ENCODE measurements around the gene FHIT. TPM values are rescaled to one million over a fixed set of nuclear protein-coding genes. Genes with fewer than 3 reads are reported as not detected.

FHIT gene
- polyA plus RNA-seq, 3 donors = 3.1 to 3.9 (median 3.3) TPM

DNA sequence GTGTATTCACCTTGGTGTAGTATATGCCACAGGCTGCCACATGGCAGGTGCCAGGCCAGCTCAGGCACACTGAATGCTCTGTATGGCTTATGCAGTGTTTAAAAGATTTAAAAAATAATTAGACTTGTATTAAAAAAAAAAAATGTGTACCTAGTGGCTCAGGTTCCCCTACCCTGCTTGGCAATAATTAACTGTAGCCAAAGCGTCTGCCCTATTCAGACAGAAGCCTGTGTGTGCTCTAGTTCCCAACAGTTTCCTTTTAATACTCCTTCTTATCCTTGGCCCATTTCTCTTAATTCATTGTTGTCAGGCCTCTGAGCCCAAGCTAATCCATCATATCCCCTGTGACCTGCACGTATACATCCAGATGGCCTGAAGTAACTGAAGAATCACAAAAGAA, 1449.2 kb downstream of the FHIT start:
- WGBS, 3 donors = 83 to 96% (median 86%) methylated on average over 2 of the region's 2 CpGs

DNA sequence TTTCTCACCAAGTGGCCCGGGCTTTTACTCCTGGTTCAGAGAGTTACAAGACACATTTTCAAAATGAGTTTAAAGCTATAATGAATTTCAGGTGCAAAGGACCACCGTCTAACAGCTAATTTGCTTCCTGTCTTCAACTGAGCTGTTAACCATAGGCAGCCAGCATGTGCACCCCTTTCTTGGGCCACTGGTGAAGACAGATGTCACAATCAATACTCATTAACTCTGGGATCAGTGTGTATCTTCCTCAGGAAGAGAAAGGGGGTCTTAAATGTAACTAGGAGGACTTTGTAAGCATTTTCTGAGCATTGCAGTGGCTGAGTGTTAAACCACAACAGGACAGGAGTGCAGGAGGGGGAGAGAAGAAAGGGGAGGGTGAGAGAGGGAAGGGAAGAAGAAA, 1450.8 kb downstream of the FHIT start:
- no peak overlapping the region for H3K27ac ChIP-seq (ENCODE audit: low read depth, low read length)
- WGBS, 3 donors = 63 to 68% (median 65%) methylated on average over 2 of the region's 2 CpGs

More for the DNA sequence above, 1449.2 kb downstream of the FHIT start:
- no peak overlapping the region for H3K27ac ChIP-seq (ENCODE audit: low read depth, low read length)

DNA sequence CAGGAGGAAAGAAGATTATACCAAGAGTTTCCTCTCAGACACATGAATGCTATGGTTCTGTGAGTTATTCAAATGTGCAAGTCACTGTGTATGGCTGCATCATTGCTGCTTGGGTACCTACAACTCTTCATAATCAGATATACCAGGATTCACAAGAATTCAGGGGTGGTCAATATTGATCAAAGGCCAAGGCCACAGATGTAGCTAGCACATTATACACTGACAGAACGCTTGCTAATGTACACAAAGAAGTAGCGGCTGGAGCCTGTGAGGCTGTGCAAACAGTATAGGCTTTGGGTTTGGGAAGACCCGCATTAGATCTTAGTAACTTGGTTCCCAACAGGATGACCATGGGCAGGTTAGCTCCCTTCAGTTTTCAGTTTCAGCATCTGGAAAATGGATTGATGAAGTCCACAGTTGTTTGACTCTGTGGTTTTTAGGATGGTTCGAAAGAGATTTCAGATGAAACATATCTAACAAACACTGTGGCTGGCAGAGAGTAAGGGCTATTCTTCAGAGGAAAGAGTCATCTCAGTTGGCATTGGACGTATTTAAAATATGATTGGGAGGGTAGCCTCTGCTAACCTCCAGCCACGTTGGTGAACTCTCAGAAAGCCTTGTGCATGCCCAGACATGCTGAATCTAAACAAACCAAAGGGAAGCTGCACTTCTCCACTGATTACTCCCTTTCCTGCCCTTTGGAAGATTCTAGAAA, 1452.7 kb downstream of the FHIT start:
- 74 to 91% (median 91%) methylated on average over 6 of the region's 6 CpGs for WGBS, 3 donors
- H3K27ac ChIP-seq (ENCODE audit: low read depth, low read length) = no peak overlapping the region

DNA sequence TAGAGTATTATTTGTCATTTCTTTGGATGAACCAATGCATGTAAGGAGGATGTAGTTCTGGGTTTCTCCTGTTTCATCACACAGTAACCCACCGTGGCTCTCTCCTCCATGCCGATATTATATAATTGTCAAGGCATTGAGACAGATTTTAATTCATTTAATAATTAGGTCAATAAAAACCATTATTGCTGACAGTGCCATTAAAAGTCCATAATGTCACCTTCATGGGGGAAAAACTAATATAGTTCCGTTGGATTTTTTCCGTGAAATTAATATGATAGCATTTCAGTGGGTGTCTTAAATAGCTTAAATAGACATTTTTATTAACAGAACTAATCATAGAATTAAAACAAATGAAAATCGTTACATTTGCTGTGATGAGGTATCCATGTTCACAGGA, 1453.7 kb downstream of the FHIT start:
- H3K27ac ChIP-seq (ENCODE audit: low read depth, low read length) = no peak overlapping the region
- WGBS, 3 donors = 93 to 96% (median 94%) methylated on average over 5 of the region's 5 CpGs

DNA sequence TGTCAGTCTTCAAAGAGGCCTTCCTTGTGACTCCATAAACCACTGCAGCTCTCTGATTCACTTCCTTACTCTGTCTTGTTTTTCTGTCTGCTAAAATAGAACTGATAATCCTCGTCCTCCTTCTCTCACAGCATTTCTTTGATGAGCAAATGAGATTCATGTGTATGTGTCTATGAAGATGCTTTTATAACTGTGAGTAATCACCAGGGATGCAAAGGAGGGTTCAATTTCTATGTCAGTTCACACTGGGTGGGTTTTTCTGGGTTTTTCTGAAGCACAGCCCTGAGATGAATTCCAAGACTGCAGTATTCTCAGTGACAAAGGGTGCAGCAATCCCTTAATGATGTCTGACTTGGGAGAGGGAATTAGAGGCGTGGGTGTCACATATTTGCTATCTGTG, 1454.8 kb downstream of the FHIT start:
- WGBS, 3 donors = 68 to 82% (median 71%) methylated on average over 2 of the region's 2 CpGs
- H3K27ac ChIP-seq (ENCODE audit: low read depth, low read length) = no peak overlapping the region

DNA sequence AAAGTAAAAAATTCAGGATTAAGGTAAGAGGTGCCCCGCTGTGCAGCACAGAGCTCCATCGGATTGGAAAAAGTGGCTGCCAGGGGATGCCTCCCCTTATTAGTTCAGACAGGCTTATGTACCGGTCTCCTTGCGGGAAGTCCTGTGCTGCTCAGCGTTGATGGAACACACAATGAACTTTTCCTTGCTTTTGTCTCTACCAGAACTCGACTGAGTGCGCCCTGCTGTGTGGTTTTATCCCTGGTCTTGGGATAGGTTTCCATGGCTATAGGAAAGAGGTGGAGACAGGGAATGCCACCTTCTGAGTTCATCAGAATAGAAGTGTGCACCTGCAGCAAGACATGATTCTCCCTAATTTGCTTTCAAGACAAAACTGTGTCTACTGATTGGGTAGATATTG, 1455.5 kb downstream of the FHIT start:
- no peak overlapping the region for H3K27ac ChIP-seq (ENCODE audit: low read depth, low read length)
- WGBS, 3 donors = 96 to 97% (median 97%) methylated on average over 7 of the region's 7 CpGs

DNA sequence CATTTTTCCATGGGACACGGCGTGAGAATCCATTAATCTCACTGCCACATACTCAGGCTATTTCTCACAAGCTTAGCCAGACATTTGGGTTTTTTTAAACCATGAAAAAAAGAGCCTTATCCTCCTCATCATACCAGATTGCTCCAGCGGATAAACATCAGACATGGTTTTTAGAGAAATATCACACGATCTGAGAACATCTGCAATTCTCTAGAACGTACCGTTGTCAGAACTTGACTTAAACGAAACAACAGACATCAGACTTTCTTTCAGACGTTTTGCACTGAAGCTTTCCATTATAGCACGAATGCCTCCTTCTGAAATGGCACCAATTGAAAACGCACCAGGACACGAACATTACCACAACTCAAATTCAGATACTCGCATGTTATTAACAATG, 1457.3 kb downstream of the FHIT start:
- no peak overlapping the region for H3K27ac ChIP-seq (ENCODE audit: low read depth, low read length)
- WGBS, 3 donors = 87 to 92% (median 89%) methylated on average over 12 of the region's 12 CpGs

DNA sequence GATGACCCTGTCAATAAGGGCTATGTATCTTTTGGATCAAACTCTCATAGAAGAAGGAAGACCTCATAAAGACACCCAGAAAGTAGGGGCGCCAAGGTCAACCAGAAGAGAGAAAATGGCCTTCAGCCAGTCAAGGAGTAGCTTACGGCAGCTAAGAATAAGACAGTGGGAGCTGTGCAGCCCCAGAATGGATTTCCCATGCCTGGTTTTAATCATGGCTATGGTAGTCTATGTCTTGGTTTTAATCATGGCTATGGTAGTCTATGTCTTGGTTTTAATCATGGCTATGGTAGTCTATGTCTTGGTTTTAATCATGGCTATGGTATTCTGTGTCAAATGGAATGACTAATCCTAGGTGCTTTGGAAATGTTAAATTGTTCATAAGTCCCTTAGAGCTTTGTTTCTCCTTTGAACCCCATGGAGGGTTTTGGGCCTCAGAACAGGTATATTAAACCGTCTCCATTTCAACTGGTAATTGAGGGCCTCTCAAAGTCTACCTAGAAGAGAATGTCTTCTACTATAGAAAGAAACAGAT, 1459.4 kb downstream of the FHIT start:
- WGBS, 3 donors = 83 to 99% (median 84%) methylated on average over 3 of the region's 3 CpGs
- H3K27ac ChIP-seq (ENCODE audit: low read depth, low read length) = no peak overlapping the region

DNA sequence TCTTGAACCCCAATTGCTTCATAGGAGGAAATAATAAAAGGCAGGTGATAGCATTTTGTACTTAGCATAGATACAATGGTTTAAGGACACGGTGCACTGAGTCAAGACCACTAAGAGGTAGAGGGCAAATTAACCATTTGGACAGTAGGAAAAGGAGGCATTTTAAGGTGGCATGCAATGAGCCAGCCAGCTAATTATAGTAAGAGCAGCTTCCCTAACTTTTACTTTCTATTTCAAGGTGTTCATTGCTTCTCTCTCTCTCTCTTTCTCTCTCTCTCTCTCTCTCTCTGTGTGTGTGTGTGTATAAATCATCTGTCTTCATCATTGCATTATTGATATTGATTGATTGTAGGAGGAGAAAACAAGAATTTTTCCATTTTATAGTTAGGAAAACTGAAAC, 1461.0 kb downstream of the FHIT start:
- WGBS, 3 donors = 71 to 84% (median 80%) methylated on average over 1 of the region's 1 CpG
- no peak overlapping the region for H3K27ac ChIP-seq (ENCODE audit: low read depth, low read length)

DNA sequence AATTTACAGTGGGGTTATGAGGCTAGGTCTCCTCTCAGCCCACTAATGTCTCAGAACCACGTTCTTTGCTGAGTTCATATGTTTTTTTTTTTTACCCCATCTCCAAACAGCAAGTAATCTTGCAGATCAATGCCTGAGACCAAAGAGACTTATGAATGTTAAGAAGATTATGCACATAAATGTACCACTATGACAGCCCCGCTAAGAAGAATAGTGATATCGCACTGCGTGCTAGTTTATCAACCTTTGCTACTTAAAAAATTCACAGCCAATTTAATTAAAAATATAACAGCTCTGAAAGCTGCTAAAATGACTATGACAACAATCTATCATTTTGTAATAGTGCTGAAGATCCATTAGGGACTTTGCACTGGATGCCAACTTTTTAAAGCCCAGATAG, 1462.5 kb downstream of the FHIT start:
- H3K27ac ChIP-seq (ENCODE audit: low read depth, low read length) = no peak overlapping the region
- 89 to 98% (median 97%) methylated on average over 4 of the region's 4 CpGs for WGBS, 3 donors

DNA sequence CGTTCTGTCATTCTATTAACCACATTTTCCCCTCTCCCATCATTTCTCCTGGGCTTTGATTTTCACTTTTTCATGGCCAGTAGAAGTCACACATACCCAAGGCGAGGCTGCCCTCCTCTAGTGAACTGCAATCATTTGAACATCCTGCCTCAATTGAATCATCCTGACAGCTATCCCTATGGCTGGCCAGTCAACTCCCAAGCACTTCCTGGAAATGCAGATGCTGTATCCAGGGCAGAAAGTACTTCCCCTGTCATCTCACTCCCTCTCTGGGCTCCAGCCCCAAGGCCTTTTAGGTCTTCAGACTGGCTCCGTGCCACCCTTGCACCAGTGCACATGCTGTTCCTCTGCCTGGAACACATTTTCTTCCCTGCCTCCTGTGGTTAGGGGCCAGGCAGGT, 1463.1 kb downstream of the FHIT start:
- H3K27ac ChIP-seq (ENCODE audit: low read depth, low read length) = no peak overlapping the region
- WGBS, 3 donors = 86 to 88% (median 87%) methylated on average over 3 of the region's 3 CpGs

DNA sequence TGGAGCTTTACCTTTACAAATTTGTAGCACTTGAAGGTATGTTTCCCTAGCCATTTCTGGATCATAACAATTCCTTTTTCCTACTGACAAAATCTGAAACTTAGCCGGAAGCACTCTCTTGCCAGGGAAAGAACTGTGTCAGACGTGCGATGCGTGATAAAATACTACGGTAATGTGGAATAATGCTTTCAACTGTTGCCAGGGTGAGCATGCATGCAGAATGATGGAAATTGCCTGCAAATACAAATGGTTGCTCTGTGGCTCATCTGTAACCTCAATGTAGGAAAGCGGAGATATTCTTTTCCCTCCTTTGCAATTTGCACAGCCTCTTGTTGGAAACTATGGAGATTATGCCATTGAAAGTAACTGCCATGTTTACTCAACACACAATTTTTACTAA, 1464.9 kb downstream of the FHIT start:
- no peak overlapping the region for H3K27ac ChIP-seq (ENCODE audit: low read depth, low read length)
- 79 to 92% (median 88%) methylated on average over 6 of the region's 6 CpGs for WGBS, 3 donors

DNA sequence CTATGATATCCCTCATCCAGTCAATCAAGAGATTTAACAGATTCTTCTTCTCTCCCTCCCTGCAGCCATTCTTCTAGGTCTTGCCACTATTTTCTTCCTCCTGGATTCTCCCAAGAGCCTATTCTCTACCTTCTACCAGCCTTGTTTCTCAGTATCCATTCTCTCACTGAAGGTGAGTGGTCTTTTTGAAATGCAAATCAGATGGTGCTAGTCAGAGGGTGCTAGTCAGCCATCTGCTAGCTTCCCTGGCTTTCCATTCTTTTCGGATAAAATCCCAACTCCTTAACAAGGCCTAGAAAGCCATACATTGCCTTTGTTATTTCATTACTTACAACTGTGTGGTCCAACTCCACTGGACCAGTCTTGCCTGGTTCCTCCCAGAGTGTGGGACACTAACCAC, 1467.1 kb downstream of the FHIT start:
- 96 to 98% (median 96%) methylated on average over 1 of the region's 1 CpG for WGBS, 3 donors
- no peak overlapping the region for H3K27ac ChIP-seq (ENCODE audit: low read depth, low read length)

DNA sequence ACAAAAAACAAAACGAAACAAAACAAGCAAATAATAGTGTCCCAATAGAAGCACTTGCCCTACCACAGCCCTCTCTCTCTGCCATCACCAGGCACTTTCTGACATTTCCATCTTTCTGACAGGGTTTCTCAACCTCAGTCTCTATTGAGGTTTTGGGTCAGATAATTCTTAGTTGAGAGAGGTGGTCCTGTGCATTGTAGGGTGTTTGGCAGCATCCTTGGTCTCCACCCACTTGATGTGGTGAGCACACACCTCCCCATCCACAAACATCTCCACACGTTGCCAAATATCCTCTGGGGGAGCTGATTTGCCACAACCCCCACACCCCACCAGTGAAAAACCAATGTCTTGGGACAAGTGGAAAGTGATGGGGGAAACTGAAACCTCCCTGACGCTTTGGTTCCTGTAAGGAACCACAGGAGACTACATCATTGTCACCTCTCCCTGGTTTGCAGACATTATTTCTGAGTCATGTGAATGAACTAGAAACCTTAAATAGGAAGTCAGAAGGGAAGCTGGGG, 1467.7 kb downstream of the FHIT start:
- no peak overlapping the region for H3K27ac ChIP-seq (ENCODE audit: low read depth, low read length)
- WGBS, 3 donors = 58 to 77% (median 61%) methylated on average over 3 of the region's 3 CpGs

DNA sequence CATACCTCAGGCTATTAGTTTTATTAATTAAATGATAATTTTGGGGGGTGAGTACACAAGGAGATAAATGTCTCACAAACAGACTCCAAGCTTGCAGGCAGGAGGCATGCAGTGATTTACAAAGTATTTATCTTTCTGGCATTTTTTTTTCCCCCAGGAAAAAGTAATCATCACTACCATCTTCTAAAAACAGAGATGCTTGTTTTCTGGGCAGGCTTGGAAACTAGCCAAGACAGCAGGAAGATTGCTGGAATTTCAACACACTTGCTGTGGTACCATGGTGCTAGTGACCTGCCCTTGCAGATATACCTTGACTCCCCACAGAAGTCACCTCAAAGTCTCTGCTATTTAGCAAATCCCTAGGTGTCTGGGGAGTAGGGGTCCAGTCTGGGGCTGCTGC, 1468.6 kb downstream of the FHIT start:
- no peak overlapping the region for H3K27ac ChIP-seq (ENCODE audit: low read depth, low read length)

DNA sequence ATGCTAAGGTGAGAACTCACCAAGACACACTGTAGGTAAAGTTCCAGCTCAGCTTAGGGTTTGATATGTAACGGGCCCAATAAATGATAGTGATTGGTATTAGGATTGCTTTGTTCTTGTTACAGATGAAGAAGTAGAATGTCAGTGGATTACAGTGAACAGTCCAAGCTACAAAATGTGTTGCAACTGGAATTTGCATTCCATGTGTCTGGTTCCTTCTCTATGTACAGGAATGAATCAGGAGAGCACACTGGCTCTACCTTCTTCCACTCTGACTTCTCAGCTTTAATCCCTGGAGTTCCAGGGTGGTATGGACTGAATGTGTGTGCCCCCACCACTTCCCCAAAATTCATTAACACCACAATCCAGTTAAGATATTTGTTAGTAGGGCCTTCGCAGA, 1471.0 kb downstream of the FHIT start:
- H3K27ac ChIP-seq (ENCODE audit: low read depth, low read length) = no peak overlapping the region
- WGBS, 3 donors = 90 to 98% (median 97%) methylated on average over 2 of the region's 2 CpGs

DNA sequence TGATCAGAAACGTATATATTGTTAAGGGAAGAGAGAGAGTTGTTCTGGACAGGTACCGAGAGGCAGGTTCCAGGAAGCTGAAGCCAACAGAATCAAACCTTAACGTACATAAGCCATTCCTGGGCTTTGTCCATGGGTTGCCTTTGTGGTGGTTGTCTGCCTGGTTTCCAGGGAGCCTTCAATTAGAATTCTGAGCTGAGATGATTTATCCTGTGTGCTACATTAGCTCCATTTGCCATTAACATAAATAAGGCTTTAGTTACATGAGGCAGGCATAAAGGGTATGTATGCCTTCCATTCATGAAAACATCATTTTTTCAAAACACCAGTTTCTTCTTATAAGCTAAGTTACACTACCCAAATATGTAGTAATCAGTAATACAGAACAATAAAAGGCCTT, 1472.0 kb downstream of the FHIT start:
- 89 to 97% (median 93%) methylated on average over 3 of the region's 3 CpGs for WGBS, 3 donors
- no peak overlapping the region for H3K27ac ChIP-seq (ENCODE audit: low read depth, low read length)

DNA sequence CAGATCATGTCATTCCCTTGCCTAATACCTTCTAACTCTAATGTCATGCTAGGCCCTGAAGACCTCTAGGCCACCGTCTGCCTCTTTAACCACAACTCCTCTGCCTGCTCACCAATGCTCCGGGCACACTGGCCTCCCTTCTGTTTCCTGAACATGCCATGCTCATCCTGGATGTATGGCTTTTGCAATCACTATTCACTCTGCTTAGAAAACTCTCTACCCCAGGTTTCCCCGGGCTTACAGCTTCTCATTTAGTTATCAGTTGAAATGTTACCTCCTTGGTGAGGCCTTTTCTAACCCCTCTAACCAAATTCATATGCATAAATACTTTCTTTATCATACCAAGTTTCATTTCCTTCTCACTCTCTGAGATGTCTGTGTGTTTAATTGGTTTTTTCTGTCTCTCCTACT, 1473.6 kb downstream of the FHIT start:
- WGBS, 3 donors = 39 to 81% (median 53%) methylated on average over 3 of the region's 3 CpGs
- H3K27ac ChIP-seq (ENCODE audit: low read depth, low read length) = no peak overlapping the region

DNA sequence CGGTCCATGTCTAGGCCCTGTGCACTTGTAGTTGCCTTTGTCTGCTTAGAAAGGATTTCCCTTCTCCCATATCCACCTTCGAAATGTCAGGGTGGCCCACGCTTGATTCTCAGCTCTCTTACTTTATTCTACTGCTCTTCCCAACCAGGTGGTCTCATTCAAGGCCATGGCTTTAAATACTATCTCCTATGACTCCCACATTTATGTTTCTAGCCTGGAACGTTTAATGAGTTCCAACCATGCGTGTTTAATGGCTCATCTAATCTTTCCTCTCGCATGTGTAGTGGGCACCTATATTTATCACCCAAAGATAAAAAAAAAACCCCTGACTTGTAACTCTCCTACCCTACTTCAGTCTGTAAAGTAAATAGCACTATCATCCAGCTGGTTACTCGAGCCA, 1474.2 kb downstream of the FHIT start:
- WGBS, 3 donors = 75 to 90% (median 89%) methylated on average over 7 of the region's 7 CpGs

DNA sequence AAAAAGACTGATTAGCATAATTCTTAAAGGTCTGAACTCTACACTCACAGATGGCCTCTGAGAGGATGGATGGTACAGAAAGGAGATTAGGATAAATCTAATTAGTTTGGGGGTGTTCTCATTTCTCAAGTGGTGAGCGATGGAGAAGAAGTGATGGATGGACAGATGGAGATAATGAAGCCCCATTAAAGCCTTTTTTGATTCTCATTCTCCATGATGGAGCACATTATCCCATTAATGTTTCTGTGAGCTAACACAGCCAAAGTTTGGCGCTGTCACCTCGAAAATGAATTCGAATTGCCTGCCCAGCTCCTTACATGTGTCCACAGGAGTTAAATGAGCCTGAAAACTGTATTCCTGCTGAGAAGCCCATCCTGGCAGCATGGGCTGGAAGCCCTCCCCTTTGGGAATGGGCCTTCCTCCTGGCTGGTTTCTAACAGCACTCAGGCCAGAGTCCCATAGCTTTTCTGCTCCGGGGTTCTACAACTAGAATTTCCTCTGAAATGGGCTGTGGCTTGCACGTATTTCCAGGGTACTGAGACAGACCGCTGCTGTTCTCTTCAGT, 1475.4 kb downstream of the FHIT start:
- WGBS, 3 donors = 80 to 92% (median 80%) methylated on average over 7 of the region's 7 CpGs
- H3K27ac ChIP-seq (ENCODE audit: low read depth, low read length) = no peak overlapping the region

More for the DNA sequence above, 1474.2 kb downstream of the FHIT start:
- no peak overlapping the region for H3K27ac ChIP-seq (ENCODE audit: low read depth, low read length)
